Right lobe of liver (tissue), 4 donors: ENCODE data around the gene RGSL1.

Experiments used
- CTCF ChIP-seq, 4 donors: fragments of 200-600 bp in 3 of 4; fragments of 450-650 bp in 1 of 4; IDR thresholded peaks; one replicate each; pipeline versions ENCODE4 v1.5.1 to v1.8.0; 2016 to 2022; ENCODE audit warnings: antibody characterized with exemption in 4 of 4, mild to moderate bottlenecking in 2 of 4
- POLR2A ChIP-seq: fragments of 450-650 bp; IDR thresholded peaks from one replicate; pipeline ENCODE4 v1.6.1; 2017; ENCODE audit warnings: antibody characterized with exemption, mild to moderate bottlenecking
- donor health status: DM: no; HTN: no; CAD: no.
- donor health status: DM: no; HTN: no; CAD: no.
- donor health status: DM: no; HTN: yes; CAD: no.

- TF ChIP-seq CTCF (IDR thresholded peaks at IDR 0.05), result peak; percentile 77 to 97 (median 90)
- no peak for TF ChIP-seq POLR2A
These were observed 151.5 kb downstream of the RGSL1 start for GRCh38 chr1:182601416-182601786.
